ENCODE measurements around the gene OSBPL10.
"Not testable (repeated sequence)": the region's sequence is repeated elsewhere in the genome, so short reads cannot be mapped to it uniquely, and the experiment has no call there.

The OSBPL10 gene

GRCh38 chr3:31699309-31699953 lies 281.6 kb downstream of the OSBPL10 start:
- no peak for DNase-seq (ENCODE audit: low spot score)

- no peak for DNase-seq (ENCODE audit: low spot score)
These were observed 284.1 kb downstream of the OSBPL10 start for GRCh38 chr3:31696815-31697548.

- no peak for DNase-seq (ENCODE audit: low spot score)
These were observed 285.1 kb downstream of the OSBPL10 start for GRCh38 chr3:31696009-31696297.

GRCh38 chr3:31695280-31696008 lies 285.6 kb downstream of the OSBPL10 start:
- DNase-seq (ENCODE audit: low spot score): no peak

GRCh38 chr3:31693346-31693745 lies 287.7 kb downstream of the OSBPL10 start:
- DNase-seq (ENCODE audit: low spot score): no peak

- no peak for DNase-seq (ENCODE audit: low spot score)
These were observed 288.3 kb downstream of the OSBPL10 start for GRCh38 chr3:31692751-31693150.

GRCh38 chr3:31690771-31691170 lies 290.3 kb downstream of the OSBPL10 start:
- no peak for DNase-seq (ENCODE audit: low spot score)

GRCh38 chr3:31689523-31689922 lies 291.5 kb downstream of the OSBPL10 start:
- DNase-seq (ENCODE audit: low spot score): not testable (repeated sequence)

- no peak for DNase-seq (ENCODE audit: low spot score)
These were observed 292.1 kb downstream of the OSBPL10 start for GRCh38 chr3:31688984-31689383.

- no peak for DNase-seq (ENCODE audit: low spot score)
These were observed 293.9 kb downstream of the OSBPL10 start for GRCh38 chr3:31687020-31687802.

- DNase-seq (ENCODE audit: low spot score): no peak
These were observed 300.8 kb downstream of the OSBPL10 start for GRCh38 chr3:31680072-31680870.

- no peak for DNase-seq (ENCODE audit: low spot score)
These were observed 304.5 kb downstream of the OSBPL10 start for GRCh38 chr3:31676556-31676955.

GRCh38 chr3:31673950-31674349 lies 307.1 kb downstream of the OSBPL10 start:
- DNase-seq (ENCODE audit: low spot score): no peak

- no peak for DNase-seq (ENCODE audit: low spot score)
These were observed 309.1 kb downstream of the OSBPL10 start for GRCh38 chr3:31671976-31672375.

GRCh38 chr3:31671451-31671850 lies 309.6 kb downstream of the OSBPL10 start:
- DNase-seq (ENCODE audit: low spot score): no peak

GRCh38 chr3:31670722-31671121 lies 310.3 kb downstream of the OSBPL10 start:
- no peak for DNase-seq (ENCODE audit: low spot score)

- no peak for DNase-seq (ENCODE audit: low spot score)
These were observed 310.9 kb downstream of the OSBPL10 start for GRCh38 chr3:31670136-31670535.

- DNase-seq (ENCODE audit: low spot score): no peak
These were observed 312.8 kb downstream of the OSBPL10 start for GRCh38 chr3:31668242-31668641.

- DNase-seq (ENCODE audit: low spot score): no peak
These were observed 313.5 kb downstream of the OSBPL10 start for GRCh38 chr3:31667582-31667981.

GRCh38 chr3:31664031-31664430 lies 317.0 kb downstream of the OSBPL10 start:
- DNase-seq (ENCODE audit: low spot score): no peak

- no peak for DNase-seq (ENCODE audit: low spot score)
These were observed 318.9 kb downstream of the OSBPL10 start for GRCh38 chr3:31661993-31662670.

All from left forelimb (tissue), 1 donor.